ENCODE results near the gene HHEX. TPM values are rescaled to one million over a fixed set of nuclear protein-coding genes. Genes with fewer than 3 reads are reported as not detected.

HHEX gene
- total RNA-seq, 1 donor from 2014 or later: 6.1 TPM

DNA sequence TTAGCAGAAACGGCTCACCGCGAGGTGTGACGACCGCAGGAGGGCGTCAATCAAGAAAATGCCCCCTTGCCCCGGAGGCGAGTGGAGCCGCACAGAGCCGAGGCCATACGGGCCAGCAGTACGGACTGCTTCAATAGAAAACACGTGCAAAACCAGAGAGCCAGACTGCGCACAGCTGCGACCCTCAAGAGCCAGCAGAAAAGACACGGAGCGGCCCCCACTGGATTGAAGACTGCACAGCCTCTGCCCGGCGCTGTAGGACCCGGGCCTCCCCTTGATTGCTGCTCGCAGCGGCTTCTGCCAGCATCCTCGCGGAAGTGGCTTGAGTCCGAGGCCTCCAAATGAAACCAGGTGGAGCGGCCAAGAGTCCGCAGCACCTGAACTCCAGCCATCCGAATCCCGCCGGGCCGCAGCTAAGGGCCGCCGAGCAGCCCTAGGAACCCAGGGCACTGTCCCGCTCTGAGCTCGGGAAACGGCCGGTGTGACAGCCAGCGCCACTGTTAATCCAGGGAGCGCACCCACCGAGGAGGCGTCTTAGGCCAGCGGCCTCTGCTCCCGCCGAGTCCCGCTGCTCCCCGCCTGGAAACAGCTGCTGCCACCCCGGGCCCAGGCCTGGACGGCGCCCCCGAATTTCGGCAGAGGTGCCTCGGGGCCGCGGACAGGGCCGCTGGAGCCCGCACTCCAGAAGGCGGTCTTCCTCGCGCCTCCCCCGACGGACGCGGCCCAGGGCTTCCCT lies 660 bp upstream of the HHEX start:
- DNase-seq (ENCODE audit: extremely low spot score in 2 of 2): no peak
- TF ChIP-seq, protein P1, sequence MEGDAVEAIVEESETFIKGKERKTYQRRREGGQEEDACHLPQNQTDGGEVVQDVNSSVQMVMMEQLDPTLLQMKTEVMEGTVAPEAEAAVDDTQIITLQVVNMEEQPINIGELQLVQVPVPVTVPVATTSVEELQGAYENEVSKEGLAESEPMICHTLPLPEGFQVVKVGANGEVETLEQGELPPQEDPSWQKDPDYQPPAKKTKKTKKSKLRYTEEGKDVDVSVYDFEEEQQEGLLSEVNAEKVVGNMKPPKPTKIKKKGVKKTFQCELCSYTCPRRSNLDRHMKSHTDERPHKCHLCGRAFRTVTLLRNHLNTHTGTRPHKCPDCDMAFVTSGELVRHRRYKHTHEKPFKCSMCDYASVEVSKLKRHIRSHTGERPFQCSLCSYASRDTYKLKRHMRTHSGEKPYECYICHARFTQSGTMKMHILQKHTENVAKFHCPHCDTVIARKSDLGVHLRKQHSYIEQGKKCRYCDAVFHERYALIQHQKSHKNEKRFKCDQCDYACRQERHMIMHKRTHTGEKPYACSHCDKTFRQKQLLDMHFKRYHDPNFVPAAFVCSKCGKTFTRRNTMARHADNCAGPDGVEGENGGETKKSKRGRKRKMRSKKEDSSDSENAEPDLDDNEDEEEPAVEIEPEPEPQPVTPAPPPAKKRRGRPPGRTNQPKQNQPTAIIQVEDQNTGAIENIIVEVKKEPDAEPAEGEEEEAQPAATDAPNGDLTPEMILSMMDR (IDR thresholded peaks at IDR 0.05): no peak
- TF ChIP-seq POLR2A (IDR thresholded peaks at IDR 0.05) (no peak), POLR2AphosphoS5 (IDR thresholded peaks at IDR 0.05; ENCODE audit: insufficient read depth in 1 of 2, low read depth in 1 of 2) (no peak)
- peaks cover 6% of the 10 kb centered on the region for H3K27me3 ChIP-seq
- H3K36me3 ChIP-seq: no peaks in the 10 kb centered on the region
- no peaks in the 10 kb centered on the region for H3K9me3 ChIP-seq
- H3K4me1 ChIP-seq: peaks cover 15% of the 10 kb centered on the region
- H3K27ac ChIP-seq: peak overlapping the region; percentile 66
- intact Hi-C loops (cut with DNase I): no loop called here
- H3K4me3 ChIP-seq: peak overlapping the region; percentile 58 to 61

DNA sequence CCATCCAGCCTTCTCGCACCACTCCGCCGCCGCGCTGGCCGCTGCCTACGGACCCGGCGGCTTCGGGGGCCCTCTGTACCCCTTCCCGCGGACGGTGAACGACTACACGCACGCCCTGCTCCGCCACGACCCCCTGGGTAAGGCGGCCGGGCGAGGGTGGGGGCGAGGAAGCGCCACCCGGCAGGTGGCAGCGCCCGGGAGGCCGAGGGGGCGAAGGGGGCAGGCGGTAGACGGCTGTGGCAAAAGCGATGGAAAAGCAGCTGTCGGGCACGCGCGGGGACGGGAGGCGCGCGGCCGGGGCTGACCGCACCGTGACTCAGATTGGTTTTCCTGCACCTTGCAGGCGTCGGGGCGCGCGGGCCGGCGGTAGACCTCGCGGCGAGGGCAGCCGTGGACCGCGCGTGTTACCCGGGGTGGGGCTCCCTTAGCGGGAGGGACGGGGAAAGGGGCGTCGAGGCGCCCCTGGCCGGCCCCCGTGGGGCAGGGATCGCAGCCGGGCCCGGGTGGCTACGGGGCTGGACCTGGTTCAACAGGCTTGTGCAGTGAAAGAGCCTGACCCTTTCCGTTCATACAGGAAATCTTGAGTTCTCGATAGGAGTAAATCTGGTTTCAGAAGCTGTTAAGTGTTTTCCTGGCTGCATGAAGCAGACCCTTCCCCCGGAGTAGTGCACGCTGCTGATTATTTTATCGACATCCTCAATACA lies 608 bp downstream of the HHEX start:
- TF ChIP-seq POLR2AphosphoS5 (IDR thresholded peaks at IDR 0.05; ENCODE audit: insufficient read depth in 1 of 2, low read depth in 1 of 2) (peak in 1 of 2 donors; percentile 6), POLR2A (IDR thresholded peaks at IDR 0.05) (no peak)
- TF ChIP-seq, protein P1 (IDR thresholded peaks at IDR 0.05): no peak
- Histone ChIP-seq H3K27me3 (peaks cover 6% of the 10 kb centered on the region), H3K4me3 (peak overlapping the region; percentile 58 to 61), H3K27ac (peak overlapping the region; percentile 78), H3K4me1 (peaks cover 15% of the 10 kb centered on the region), H3K9me3 (no peaks in the 10 kb centered on the region), H3K36me3 (no peaks in the 10 kb centered on the region)
- intact Hi-C loops (cut with DNase I): no loop called here
- DNase-seq (ENCODE audit: extremely low spot score in 2 of 2): no peak

- peaks cover 10% of the 10 kb centered on the region for H3K27me3 ChIP-seq
- intact Hi-C loops (cut with DNase I): no loop called here
- no peaks in the 10 kb centered on the region for H3K36me3 ChIP-seq
- H3K9me3 ChIP-seq: no peaks in the 10 kb centered on the region
- peaks cover 22% of the 10 kb centered on the region for H3K4me1 ChIP-seq
- H3K4me3 ChIP-seq: peak overlapping the region; percentile 58 to 61
- no peak for DNase-seq (ENCODE audit: extremely low spot score in 2 of 2)
- peak overlapping the region; percentile 60 for H3K27ac ChIP-seq
- TF ChIP-seq POLR2A (IDR thresholded peaks at IDR 0.05): no peak
- peak in 1 of 2 donors; percentile 70 for TF ChIP-seq POLR2AphosphoS5 (IDR thresholded peaks at IDR 0.05; ENCODE audit: insufficient read depth in 1 of 2, low read depth in 1 of 2)
Observed at GRCh38 chr10:92690915-92691590, 1.3 kb downstream of the HHEX start.

DNA sequence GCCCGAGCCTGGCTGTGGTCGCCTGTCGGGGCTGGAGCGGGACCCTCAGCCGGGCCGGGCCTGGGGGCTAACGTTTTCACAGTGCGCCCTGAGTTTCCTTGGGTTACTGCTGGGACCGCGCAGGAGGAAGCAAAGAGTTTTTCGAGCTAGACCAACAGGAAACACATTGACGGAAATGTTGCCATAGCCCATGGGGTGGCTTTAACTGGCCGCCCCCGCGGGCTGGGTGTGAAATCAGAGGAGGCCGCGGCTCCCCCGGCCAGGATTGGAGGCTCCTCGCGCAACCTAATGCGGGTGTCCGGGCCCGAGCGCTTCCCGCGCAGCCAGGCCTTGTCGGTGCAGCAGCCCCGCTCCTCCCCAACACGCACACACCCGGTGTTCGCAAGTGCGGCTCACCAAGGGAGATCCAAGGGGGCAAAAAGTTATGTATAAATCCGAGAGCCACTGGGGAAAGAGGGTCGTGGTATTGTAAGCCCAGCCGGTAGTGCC lies 1.9 kb downstream of the HHEX start:
- Histone ChIP-seq H3K27me3 (peaks cover 10% of the 10 kb centered on the region), H3K4me1 (peaks cover 24% of the 10 kb centered on the region), H3K27ac (peak overlapping the region; percentile 60), H3K4me3 (peak overlapping the region; percentile 10 to 61), H3K9me3 (no peaks in the 10 kb centered on the region), H3K36me3 (no peaks in the 10 kb centered on the region)
- TF ChIP-seq POLR2AphosphoS5 (IDR thresholded peaks at IDR 0.05; ENCODE audit: insufficient read depth in 1 of 2, low read depth in 1 of 2) (peak in 1 of 2 donors; percentile 39), POLR2A (IDR thresholded peaks at IDR 0.05) (no peak)
- intact Hi-C loops (cut with DNase I): no loop called here
- no peak for DNase-seq (ENCODE audit: extremely low spot score in 2 of 2)

- Histone ChIP-seq H3K4me3 (peak overlapping the region; percentile 10 to 61), H3K27me3 (peaks cover 10% of the 10 kb centered on the region), H3K9me3 (no peaks in the 10 kb centered on the region), H3K36me3 (no peaks in the 10 kb centered on the region), H3K4me1 (peaks cover 24% of the 10 kb centered on the region), H3K27ac (peak overlapping the region; percentile 60)
- DNase-seq (ENCODE audit: extremely low spot score in 2 of 2): no peak
- intact Hi-C loops (cut with DNase I): no loop called here
- TF ChIP-seq, protein P1 (IDR thresholded peaks at IDR 0.05): no peak
- TF ChIP-seq POLR2A (IDR thresholded peaks at IDR 0.05) (no peak), POLR2AphosphoS5 (IDR thresholded peaks at IDR 0.05; ENCODE audit: insufficient read depth in 1 of 2, low read depth in 1 of 2) (no peak)
Observed at GRCh38 chr10:92692080-92692671, 2.4 kb downstream of the HHEX start.
